Fibroblast of skin of scalp (primary cell): ENCODE results near the gene MYLK2.
"Not testable (repeated sequence)": the region's sequence is repeated elsewhere in the genome, so short reads cannot be mapped to it uniquely, and the experiment has no call there.

Experiments
- DNase-seq: peaks from one replicate; pipeline ENCODE4 v3.0.0-alpha.2; 2013

MYLK2 gene

GRCh38 chr20:31816221-31816620 lies 2.9 kb upstream of the MYLK2 start:
- DNase-seq = no peak

GRCh38 chr20:31817461-31817860 lies 1.7 kb upstream of the MYLK2 start:
- no peak for DNase-seq

- no peak for DNase-seq
These were observed 714 bp upstream of the MYLK2 start for GRCh38 chr20:31818376-31818908.

- no peak for DNase-seq
These were observed 1.1 kb downstream of the MYLK2 start for GRCh38 chr20:31820228-31820627.

- DNase-seq = no peak
These were observed 2.3 kb downstream of the MYLK2 start for GRCh38 chr20:31821427-31821826.

- peak; percentile 67 for DNase-seq
These were observed 3.5 kb downstream of the MYLK2 start for GRCh38 chr20:31822421-31823330.

GRCh38 chr20:31823360-31824124 lies 4.4 kb downstream of the MYLK2 start:
- no peak for DNase-seq

- no peak for DNase-seq
These were observed 4.9 kb downstream of the MYLK2 start for GRCh38 chr20:31824125-31824485.

- DNase-seq = no peak
These were observed 5.6 kb downstream of the MYLK2 start for GRCh38 chr20:31824554-31825313.

- no peak for DNase-seq
These were observed 6.9 kb downstream of the MYLK2 start for GRCh38 chr20:31826074-31826473.

- DNase-seq = no peak
These were observed 7.9 kb downstream of the MYLK2 start for GRCh38 chr20:31827059-31827458.

- not testable (repeated sequence) for DNase-seq
These were observed 8.9 kb downstream of the MYLK2 start for GRCh38 chr20:31828016-31828415.

GRCh38 chr20:31829731-31830130 lies 10.6 kb downstream of the MYLK2 start:
- DNase-seq = no peak

- DNase-seq = no peak
These were observed 11.3 kb downstream of the MYLK2 start for GRCh38 chr20:31830406-31830981.

- no peak for DNase-seq
These were observed 12.1 kb downstream of the MYLK2 start for GRCh38 chr20:31831211-31831610.

- no peak for DNase-seq
These were observed 12.7 kb downstream of the MYLK2 start for GRCh38 chr20:31831771-31832306.

GRCh38 chr20:31833130-31833930 lies 14.2 kb downstream of the MYLK2 start:
- peak; percentile 46 for DNase-seq

- DNase-seq = no peak
These were observed 14.9 kb downstream of the MYLK2 start for GRCh38 chr20:31833931-31834521.

GRCh38 chr20:31835554-31835953 lies 16.4 kb downstream of the MYLK2 start:
- DNase-seq = no peak

- DNase-seq = peak; percentile 91
These were observed 17.1 kb downstream of the MYLK2 start for GRCh38 chr20:31835977-31836852.
